ENCODE data around the gene RAD50. TPM values are rescaled to one million over a fixed set of nuclear protein-coding genes. Genes with fewer than 3 reads are reported as not detected.

The RAD50 gene
- total and polyA plus RNA-seq, 2 of the 4 experiments (the other 2 are of a cell fraction) = 5.2 to 6.2 TPM

DNA sequence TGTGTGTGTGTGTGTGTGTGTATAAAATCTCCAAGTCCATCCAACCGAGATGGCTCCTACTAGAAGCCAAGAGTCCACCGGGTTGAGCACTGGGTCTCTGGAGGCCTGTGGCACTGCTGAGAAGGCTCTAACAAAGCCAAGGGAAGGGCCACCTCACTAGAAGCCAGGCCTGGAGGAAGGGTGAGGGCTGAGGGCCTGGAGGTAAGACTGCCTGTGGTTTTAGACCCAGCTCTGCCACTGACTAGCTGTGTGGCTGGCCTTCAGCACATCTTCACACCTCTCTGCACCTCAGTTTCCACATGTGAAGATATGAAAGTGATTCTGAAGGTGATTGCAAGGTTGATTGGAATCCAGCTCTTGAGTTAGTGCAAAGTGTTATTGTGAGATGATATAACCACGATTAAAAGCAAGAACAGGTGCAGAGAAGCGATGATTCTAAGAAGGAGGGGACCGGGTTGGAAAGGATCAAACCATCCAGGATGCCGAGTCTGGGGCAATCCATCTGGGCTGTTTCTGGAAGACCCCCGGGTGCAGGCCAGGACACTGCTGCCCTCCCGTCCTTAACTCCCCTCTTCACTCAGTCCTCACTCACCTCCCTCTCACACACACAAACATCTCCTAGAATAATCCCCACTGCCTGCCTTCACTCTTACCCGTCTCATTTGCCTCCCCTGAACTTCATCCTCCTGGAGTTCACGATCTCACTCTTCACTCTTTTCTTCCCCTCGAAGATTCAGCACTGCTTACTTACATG lies 119.3 kb downstream of the RAD50 start:
- Histone ChIP-seq H3K23ac (ENCODE audit: low read depth, low read length) (0 out of 2 replicates have a peak overlapping the region, but pooled peaks have one; percentile 12), H4K20me1 (ENCODE audit: insufficient read depth, low read length) (no peaks in the 10 kb centered on the region), H4K8ac (ENCODE audit: low read depth in 2 of 2, low read length in 2 of 2) (peak overlapping the region; percentile 45 to 73; a peak in 1 of 4 replicates), H3K27ac (ENCODE audit: insufficient read depth, low read length) (no peak overlapping the region), H3K9me1 (ENCODE audit: insufficient read depth, low read length) (peaks cover 25% of the 10 kb centered on the region), H3K4ac (ENCODE audit: low read depth, low read length) (peak overlapping the region; percentile 51), H2AK9ac (replicated peaks; ENCODE audit: low read depth, low read length, poor library complexity) (no peak overlapping the region), H3K18ac (ENCODE audit: low read depth, low read length) (peak overlapping the region; percentile 21), H2BK15ac (ENCODE audit: low read depth, low read length) (peak overlapping the region; percentile 97; the same call in 2 of the 3 replicates), H3K9ac (ENCODE audit: low read depth, low read length) (no peak overlapping the region), H4K91ac (ENCODE audit: insufficient read depth, low read depth, low read length) (peak overlapping the region; percentile 77), H3K4me2 (ENCODE audit: low read depth, low read length) (no peak overlapping the region), H3K4me3 (ENCODE audit: insufficient read depth, low read depth, low read length) (no peak overlapping the region), H3K79me1 (ENCODE audit: low read depth in 1 of 2, low read length in 2 of 2) (no peaks in the 10 kb centered on the region), H3K56ac (ENCODE audit: extremely low read depth, insufficient read depth, low read length) (no peak overlapping the region), H3K36me3 (ENCODE audit: control insufficient read depth, insufficient read depth, low read length) (no peaks in the 10 kb centered on the region), H2BK20ac (ENCODE audit: low read depth, low read length) (peak overlapping the region; percentile 88), H2BK120ac (ENCODE audit: low read depth, low read length) (peak overlapping the region; percentile 94), H4K5ac (ENCODE audit: low read depth, low read length) (peak overlapping the region; percentile 34; the same call in 1 of the 2 replicates), H2BK5ac (ENCODE audit: low read depth, low read length, poor library complexity, severe bottlenecking) (peak overlapping the region; percentile 76), H3K27me3 (ENCODE audit: control insufficient read depth, insufficient read depth, low read length) (no peaks in the 10 kb centered on the region), H3K9me3 (ENCODE audit: control insufficient read depth, insufficient read depth, low read length) (no peaks in the 10 kb centered on the region), H2AK5ac (ENCODE audit: low read depth, low read length) (peak overlapping the region; percentile 67), H2AFZ (replicated peaks; ENCODE audit: low read length, poor library complexity) (peak overlapping the region; percentile 9), H3K4me1 (ENCODE audit: control insufficient read depth, insufficient read depth, low read length) (peaks cover 18% of the 10 kb centered on the region), H3K14ac (replicated peaks; ENCODE audit: low read depth, low read length) (peak overlapping the region; percentile 44)
- ATAC-seq (ENCODE audit: low read depth) = no peak
- dilution Hi-C loops (cut with HindIII; ENCODE audit: low sequenced_read_pairs, unreplicated experiment) (no loop called here), intact Hi-C loops (cut with micrococcal nuclease) (no loop called here), in situ Hi-C loops (cut with MboI; ENCODE audit: low sequenced_read_pairs) (no loop called here)
- ChIA-PET POLR2A (ENCODE audit: unreplicated experiment) (no interaction called here), CTCF (interaction anchor here (1.0 kb wide), 1 partner anchor 10 kb away, joined by 3 read pairs; no protein-coding TSS in a partner anchor)
- TF ChIP-seq BHLHE40 (IDR thresholded peaks at IDR 0.05; ENCODE audit: low read depth, low read length) (no peak), SMC3 (IDR thresholded peaks at IDR 0.05; ENCODE audit: low read depth, low read length) (no peak), MAFK (IDR thresholded peaks at IDR 0.05; ENCODE audit: low read depth, low read length) (no peak), MAZ (IDR thresholded peaks at IDR 0.05; ENCODE audit: borderline replicate concordance, low read depth, low read length) (no peak), RAD21 (IDR thresholded peaks at IDR 0.05; ENCODE audit: low read length) (no peak), ELK1 (IDR thresholded peaks at IDR 0.05; ENCODE audit: borderline replicate concordance, low read depth, low read length) (no peak), USF2 (IDR thresholded peaks at IDR 0.05; ENCODE audit: low read depth, low read length) (no peak), RFX5 (IDR thresholded peaks at IDR 0.05; ENCODE audit: low read depth, low read length) (no peak)
- no peak for DNase-seq
- no TSS peak for BruUV-seq (replicated peaks)
- WGBS, 2 experiments (ENCODE audit: extremely low coverage in 2 of 2, insufficient read length in 1 of 2) = no CpG with 5 or more reads among the region's 11 CpGs

All from IMR-90 (cell line).